ENCODE results near the gene GATA6.

Gene GATA6

GRCh38 chr18:22223254-22223964 is 54.0 kb downstream of the GATA6 start:
- Histone ChIP-seq H3K4me1 (ENCODE audit: control insufficient read depth, insufficient read depth, low read length, unreplicated experiment) (peaks cover 12% of the 10 kb centered on the region), H3K27me3 (ENCODE audit: insufficient read depth, low read length) (no peaks in the 10 kb centered on the region), H3K27ac (ENCODE audit: low read depth, low read length) (no peak overlapping the region), H3K36me3 (ENCODE audit: insufficient read depth, low read length) (no peaks in the 10 kb centered on the region), H2AFZ (ENCODE audit: low read length, unreplicated experiment) (no peak overlapping the region), H3K79me2 (ENCODE audit: control insufficient read depth, insufficient read depth, low read length, unreplicated experiment) (no peaks in the 10 kb centered on the region), H3K4me3 (ENCODE audit: low read depth, low read length) (no peak overlapping the region)

DNA sequence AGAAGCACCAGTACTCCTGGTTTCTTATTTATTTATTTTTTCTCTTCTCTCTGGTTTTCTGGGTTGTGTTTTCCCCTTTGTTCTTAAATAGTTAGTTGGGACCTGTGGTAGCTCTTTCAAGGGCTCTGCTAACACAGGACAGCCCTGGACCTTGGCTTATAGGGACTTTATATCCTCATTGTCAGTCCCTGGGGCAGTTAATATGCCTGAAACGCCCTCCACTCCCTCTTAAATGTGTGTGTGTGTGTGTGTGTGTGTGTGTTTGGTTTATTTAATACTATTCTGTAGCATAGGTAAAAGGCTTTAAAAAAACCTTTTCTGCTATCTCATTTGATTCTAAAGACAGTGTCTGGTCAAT is 54.6 kb downstream of the GATA6 start:
- no peak overlapping the region for H2AFZ ChIP-seq (ENCODE audit: low read length, unreplicated experiment)
- no peak overlapping the region for H3K27ac ChIP-seq (ENCODE audit: low read depth, low read length)
- no peak overlapping the region for H3K4me3 ChIP-seq (ENCODE audit: low read depth, low read length)
- H3K4me1 ChIP-seq (ENCODE audit: control insufficient read depth, insufficient read depth, low read length, unreplicated experiment) = peaks cover 17% of the 10 kb centered on the region
- H3K79me2 ChIP-seq (ENCODE audit: control insufficient read depth, insufficient read depth, low read length, unreplicated experiment) = no peaks in the 10 kb centered on the region
- no peaks in the 10 kb centered on the region for H3K27me3 ChIP-seq (ENCODE audit: insufficient read depth, low read length)
- H3K36me3 ChIP-seq (ENCODE audit: insufficient read depth, low read length) = no peaks in the 10 kb centered on the region

- Histone ChIP-seq H3K36me3 (ENCODE audit: insufficient read depth, low read length) (no peaks in the 10 kb centered on the region), H3K27me3 (ENCODE audit: insufficient read depth, low read length) (no peaks in the 10 kb centered on the region), H3K79me2 (ENCODE audit: control insufficient read depth, insufficient read depth, low read length, unreplicated experiment) (no peaks in the 10 kb centered on the region), H3K4me1 (ENCODE audit: control insufficient read depth, insufficient read depth, low read length, unreplicated experiment) (peaks cover 20% of the 10 kb centered on the region), H2AFZ (ENCODE audit: low read length, unreplicated experiment) (no peak overlapping the region), H3K4me3 (ENCODE audit: low read depth, low read length) (no peak overlapping the region), H3K27ac (ENCODE audit: low read depth, low read length) (no peak overlapping the region)
Measured at GRCh38 chr18:22224339-22224738, 55.0 kb downstream of the GATA6 start.

DNA sequence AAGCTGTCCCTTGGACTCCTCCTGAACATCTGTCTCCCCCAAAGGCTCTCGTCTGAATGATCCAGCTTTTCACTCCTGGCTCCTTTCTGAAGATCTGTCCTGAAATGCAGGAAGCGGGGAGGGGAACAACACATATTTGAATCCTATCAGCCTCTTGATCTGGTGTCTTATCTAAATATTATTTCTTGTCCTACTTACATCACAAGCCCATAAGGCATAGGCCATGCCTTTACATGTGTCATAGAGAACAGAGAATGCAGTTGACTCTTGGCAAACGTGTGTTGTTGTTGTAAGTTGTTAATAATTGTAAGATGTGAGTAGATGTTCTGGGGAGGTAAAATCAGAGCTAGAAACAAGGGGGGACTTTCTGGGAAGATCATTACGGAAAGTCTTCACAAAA is 57.4 kb downstream of the GATA6 start:
- Histone ChIP-seq H3K4me1 (ENCODE audit: control insufficient read depth, insufficient read depth, low read length, unreplicated experiment) (peaks cover 32% of the 10 kb centered on the region), H3K36me3 (ENCODE audit: insufficient read depth, low read length) (no peaks in the 10 kb centered on the region), H3K27ac (ENCODE audit: low read depth, low read length) (no peak overlapping the region), H2AFZ (ENCODE audit: low read length, unreplicated experiment) (no peak overlapping the region), H3K27me3 (ENCODE audit: insufficient read depth, low read length) (no peaks in the 10 kb centered on the region), H3K4me3 (ENCODE audit: low read depth, low read length) (no peak overlapping the region), H3K79me2 (ENCODE audit: control insufficient read depth, insufficient read depth, low read length, unreplicated experiment) (no peaks in the 10 kb centered on the region)

DNA sequence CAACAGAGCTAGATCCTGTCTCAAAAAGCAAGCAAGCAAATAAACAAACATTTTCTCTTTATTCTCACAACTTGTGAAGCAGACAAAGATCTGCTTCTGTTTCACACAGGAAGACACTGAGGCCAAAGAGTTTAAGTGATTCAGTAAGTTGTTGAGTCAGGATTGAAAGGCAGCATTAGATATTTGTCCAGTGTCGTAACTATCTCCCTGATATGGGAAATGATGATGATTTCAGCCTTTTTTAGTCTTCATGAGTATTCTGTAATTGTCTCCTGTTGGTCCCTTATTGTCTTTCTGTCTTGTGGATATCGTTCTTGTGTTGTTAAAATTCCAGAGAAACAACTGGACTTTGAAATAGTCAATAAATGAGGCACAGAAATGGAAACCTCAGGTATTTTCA is 59.6 kb downstream of the GATA6 start:
- Histone ChIP-seq H2AFZ (ENCODE audit: low read length, unreplicated experiment) (no peak overlapping the region), H3K36me3 (ENCODE audit: insufficient read depth, low read length) (no peaks in the 10 kb centered on the region), H3K4me1 (ENCODE audit: control insufficient read depth, insufficient read depth, low read length, unreplicated experiment) (peaks cover 25% of the 10 kb centered on the region), H3K27me3 (ENCODE audit: insufficient read depth, low read length) (peaks cover 3% of the 10 kb centered on the region; the same call in 1 of the 2 replicates), H3K4me3 (ENCODE audit: low read depth, low read length) (no peak overlapping the region), H3K27ac (ENCODE audit: low read depth, low read length) (peak overlapping the region; percentile 52; the same call in 1 of the 2 replicates), H3K79me2 (ENCODE audit: control insufficient read depth, insufficient read depth, low read length, unreplicated experiment) (no peaks in the 10 kb centered on the region)

- H3K36me3 ChIP-seq (ENCODE audit: insufficient read depth, low read length) = no peaks in the 10 kb centered on the region
- peaks cover 20% of the 10 kb centered on the region for H3K4me1 ChIP-seq (ENCODE audit: control insufficient read depth, insufficient read depth, low read length, unreplicated experiment)
- no peaks in the 10 kb centered on the region for H3K79me2 ChIP-seq (ENCODE audit: control insufficient read depth, insufficient read depth, low read length, unreplicated experiment)
- peak overlapping the region; percentile 52; the same call in 1 of the 2 replicates for H3K27ac ChIP-seq (ENCODE audit: low read depth, low read length)
- H3K27me3 ChIP-seq (ENCODE audit: insufficient read depth, low read length) = peaks cover 3% of the 10 kb centered on the region; the same call in 1 of the 2 replicates
- no peak overlapping the region for H3K4me3 ChIP-seq (ENCODE audit: low read depth, low read length)
- H2AFZ ChIP-seq (ENCODE audit: low read length, unreplicated experiment) = no peak overlapping the region
Measured at GRCh38 chr18:22229456-22230124, 60.2 kb downstream of the GATA6 start.

- H3K4me3 ChIP-seq (ENCODE audit: low read depth, low read length) = no peak overlapping the region
- peaks cover 20% of the 10 kb centered on the region for H3K4me1 ChIP-seq (ENCODE audit: control insufficient read depth, insufficient read depth, low read length, unreplicated experiment)
- no peaks in the 10 kb centered on the region for H3K36me3 ChIP-seq (ENCODE audit: insufficient read depth, low read length)
- H2AFZ ChIP-seq (ENCODE audit: low read length, unreplicated experiment) = no peak overlapping the region
- no peaks in the 10 kb centered on the region for H3K79me2 ChIP-seq (ENCODE audit: control insufficient read depth, insufficient read depth, low read length, unreplicated experiment)
- peaks cover 3% of the 10 kb centered on the region; the same call in 1 of the 2 replicates for H3K27me3 ChIP-seq (ENCODE audit: insufficient read depth, low read length)
- peak overlapping the region; percentile 26; the same call in 1 of the 2 replicates for H3K27ac ChIP-seq (ENCODE audit: low read depth, low read length)
Measured at GRCh38 chr18:22230471-22230945, 61.1 kb downstream of the GATA6 start.

DNA sequence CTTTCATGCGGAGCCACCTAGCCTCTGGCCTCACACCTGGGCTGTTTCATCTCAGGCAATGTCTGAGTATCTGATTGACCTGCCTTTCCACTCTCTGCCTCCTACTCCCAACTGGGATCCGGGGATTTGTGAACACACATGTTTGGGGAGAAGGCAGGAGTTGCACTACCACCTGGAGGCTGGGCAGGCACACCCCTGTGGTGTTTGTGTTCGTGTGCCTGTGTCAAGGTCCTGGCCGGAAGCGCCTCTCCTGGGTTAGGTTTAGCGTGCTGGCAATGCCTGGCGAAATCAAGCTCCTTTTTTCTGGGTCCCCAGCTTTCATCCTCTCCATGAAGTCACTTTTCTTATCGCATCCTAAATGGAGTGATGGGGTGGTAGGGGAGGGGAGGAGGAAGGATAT is 63.9 kb downstream of the GATA6 start:
- H3K4me3 ChIP-seq (ENCODE audit: low read depth, low read length) = no peak overlapping the region
- no peaks in the 10 kb centered on the region for H3K79me2 ChIP-seq (ENCODE audit: control insufficient read depth, insufficient read depth, low read length, unreplicated experiment)
- peaks cover 20% of the 10 kb centered on the region for H3K4me1 ChIP-seq (ENCODE audit: control insufficient read depth, insufficient read depth, low read length, unreplicated experiment)
- H2AFZ ChIP-seq (ENCODE audit: low read length, unreplicated experiment) = no peak overlapping the region
- H3K36me3 ChIP-seq (ENCODE audit: insufficient read depth, low read length) = no peaks in the 10 kb centered on the region
- H3K27me3 ChIP-seq (ENCODE audit: insufficient read depth, low read length) = peaks cover 6% of the 10 kb centered on the region; the same call in 1 of the 2 replicates
- no peak overlapping the region for H3K27ac ChIP-seq (ENCODE audit: low read depth, low read length)

DNA sequence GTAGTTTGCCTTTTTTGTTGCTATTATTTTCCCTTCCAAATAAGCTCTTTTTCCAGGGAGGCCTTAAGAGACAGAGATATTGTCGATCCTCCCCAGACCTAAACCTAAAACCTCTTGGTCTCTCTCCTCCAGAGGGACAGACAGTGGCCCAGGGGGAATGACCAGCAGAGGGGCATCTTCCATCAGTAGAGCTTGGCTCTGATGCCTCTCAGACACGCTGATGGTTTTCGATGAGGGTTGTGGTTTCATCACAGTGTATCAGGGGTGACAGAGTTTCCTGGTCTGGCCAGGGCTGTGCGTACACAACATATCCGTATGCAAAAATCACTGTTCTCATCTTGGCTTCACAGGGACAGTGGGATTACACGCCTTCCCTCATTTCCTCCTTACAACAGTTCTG is 68.6 kb downstream of the GATA6 start:
- Histone ChIP-seq H3K27ac (ENCODE audit: low read depth, low read length) (no peak overlapping the region), H2AFZ (ENCODE audit: low read length, unreplicated experiment) (no peak overlapping the region), H3K4me1 (ENCODE audit: control insufficient read depth, insufficient read depth, low read length, unreplicated experiment) (no peaks in the 10 kb centered on the region), H3K79me2 (ENCODE audit: control insufficient read depth, insufficient read depth, low read length, unreplicated experiment) (no peaks in the 10 kb centered on the region), H3K4me3 (ENCODE audit: low read depth, low read length) (no peak overlapping the region), H3K36me3 (ENCODE audit: insufficient read depth, low read length) (no peaks in the 10 kb centered on the region), H3K27me3 (ENCODE audit: insufficient read depth, low read length) (peaks cover 6% of the 10 kb centered on the region; the same call in 1 of the 2 replicates)

DNA sequence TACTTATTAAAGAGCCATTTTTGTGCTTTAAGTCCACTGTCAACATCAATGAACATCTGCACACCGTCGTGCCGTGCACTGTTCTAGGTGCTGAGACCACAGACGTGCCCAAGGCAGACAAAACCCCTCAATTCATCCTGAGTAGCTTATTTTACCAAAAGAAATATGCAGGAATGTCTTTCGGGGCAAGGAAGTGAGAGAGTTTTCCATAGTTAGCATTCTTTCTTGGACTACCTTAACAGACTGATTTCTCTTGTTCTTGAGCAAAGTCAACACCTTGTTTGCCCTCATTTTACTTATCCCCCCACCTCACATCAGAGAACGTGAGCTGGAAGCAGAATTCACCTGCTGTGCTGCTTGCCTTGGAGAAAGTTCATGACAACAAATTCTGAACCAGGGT is 69.3 kb downstream of the GATA6 start:
- Histone ChIP-seq H3K79me2 (ENCODE audit: control insufficient read depth, insufficient read depth, low read length, unreplicated experiment) (no peaks in the 10 kb centered on the region), H2AFZ (ENCODE audit: low read length, unreplicated experiment) (no peak overlapping the region), H3K36me3 (ENCODE audit: insufficient read depth, low read length) (no peaks in the 10 kb centered on the region), H3K4me1 (ENCODE audit: control insufficient read depth, insufficient read depth, low read length, unreplicated experiment) (no peaks in the 10 kb centered on the region), H3K27me3 (ENCODE audit: insufficient read depth, low read length) (peaks cover 3% of the 10 kb centered on the region; the same call in 1 of the 2 replicates), H3K27ac (ENCODE audit: low read depth, low read length) (no peak overlapping the region), H3K4me3 (ENCODE audit: low read depth, low read length) (no peak overlapping the region)

- no peak overlapping the region for H3K4me3 ChIP-seq (ENCODE audit: low read depth, low read length)
- H3K27me3 ChIP-seq (ENCODE audit: insufficient read depth, low read length) = no peaks in the 10 kb centered on the region
- no peak overlapping the region for H2AFZ ChIP-seq (ENCODE audit: low read length, unreplicated experiment)
- no peaks in the 10 kb centered on the region for H3K79me2 ChIP-seq (ENCODE audit: control insufficient read depth, insufficient read depth, low read length, unreplicated experiment)
- no peaks in the 10 kb centered on the region for H3K36me3 ChIP-seq (ENCODE audit: insufficient read depth, low read length)
- no peak overlapping the region for H3K27ac ChIP-seq (ENCODE audit: low read depth, low read length)
- no peaks in the 10 kb centered on the region for H3K4me1 ChIP-seq (ENCODE audit: control insufficient read depth, insufficient read depth, low read length, unreplicated experiment)
Measured at GRCh38 chr18:22241921-22242361, 72.6 kb downstream of the GATA6 start.
